Stimulated activated CD8-positive, alpha-beta memory T cell treated with anti-CD3 and anti-CD28 coated beads, Interleukin-15, amount 100 ng/mL, for 4 hours (primary cell): Measurements from ENCODE around the gene CES3.
"Not testable (repeated sequence)": the region's sequence is repeated elsewhere in the genome, so short reads cannot be mapped to it uniquely, and the experiment has no call there.

Experiments used
- DNase-seq, 2 donors: peaks; one replicate each; pipeline ENCODE4 v3.0.0-alpha.2; 2020; ENCODE audit warnings: low read depth in 2 of 2

Gene CES3

DNA sequence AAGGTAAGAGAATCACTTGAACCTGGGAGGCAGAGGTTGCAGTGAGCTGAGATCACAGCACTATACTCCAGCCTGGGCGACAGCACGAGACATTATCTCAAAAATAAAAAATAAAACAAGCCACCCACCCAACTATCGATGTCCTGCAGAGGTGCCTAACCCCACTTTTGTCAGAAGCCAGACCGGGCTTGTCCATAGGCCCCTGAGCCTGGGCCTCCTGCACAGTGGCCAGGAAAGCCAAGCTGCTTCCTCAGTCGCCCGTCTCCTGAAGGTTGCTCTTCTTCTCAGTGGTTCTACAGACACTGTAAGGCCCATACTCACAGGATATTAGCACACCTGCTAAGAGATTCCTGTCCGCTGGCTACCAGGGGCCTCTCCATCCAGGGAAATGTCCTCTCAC is 14.5 kb upstream of the CES3 start:
- DNase-seq: no peak

DNA sequence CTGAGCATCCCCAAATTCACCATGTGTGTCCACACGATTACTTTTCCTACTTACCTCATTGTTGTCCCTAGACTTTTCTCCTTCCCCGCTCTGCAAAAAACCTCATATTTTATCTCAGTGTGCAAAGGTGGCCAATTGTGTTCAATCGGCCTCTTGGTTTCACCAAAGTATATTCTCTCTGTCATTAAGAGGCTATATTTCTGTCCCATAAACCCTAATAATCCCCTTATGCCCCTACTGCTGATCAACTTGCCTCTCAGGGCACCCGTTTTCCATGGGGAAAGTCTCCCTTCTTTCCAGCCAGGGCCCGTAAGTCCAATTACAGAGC is 14.1 kb upstream of the CES3 start:
- no peak for DNase-seq

DNA sequence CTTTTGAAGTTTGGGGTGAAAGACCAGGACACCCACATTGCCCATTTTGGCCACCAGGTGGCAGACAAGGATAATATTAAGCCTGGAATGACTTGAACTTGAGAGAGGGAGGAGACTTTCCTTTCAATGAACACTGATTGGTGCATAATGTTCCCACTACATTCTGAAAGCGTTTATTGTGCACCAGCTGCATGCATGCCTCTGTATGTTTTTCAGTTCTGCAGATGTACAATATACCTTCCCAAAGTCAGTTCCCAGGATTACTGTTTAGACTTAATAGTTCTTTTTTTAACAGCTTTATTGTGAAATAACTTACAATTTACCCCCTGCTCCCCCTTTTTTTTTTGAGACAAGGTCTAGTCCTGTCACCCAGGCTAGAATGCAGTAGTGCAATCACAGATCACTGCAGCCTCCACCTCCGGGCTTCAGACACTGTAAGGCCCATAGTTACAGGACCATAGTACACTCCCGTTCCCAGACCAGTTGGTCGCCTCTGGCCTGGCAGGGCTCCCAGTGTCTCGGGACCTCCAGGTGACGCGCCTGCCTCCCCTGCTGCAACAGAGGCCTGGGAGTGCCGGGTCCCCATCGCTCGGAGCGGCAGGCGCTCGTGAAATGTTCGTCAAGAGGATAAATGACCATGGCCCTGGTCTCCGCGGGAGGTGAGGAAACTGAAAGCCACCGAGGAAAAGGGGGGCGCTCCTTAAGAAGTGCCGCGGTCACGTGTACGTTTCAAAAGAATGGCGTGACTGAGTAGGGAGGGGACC is 13.6 kb upstream of the CES3 start:
- peak; percentile 47 to 72 for DNase-seq

DNA sequence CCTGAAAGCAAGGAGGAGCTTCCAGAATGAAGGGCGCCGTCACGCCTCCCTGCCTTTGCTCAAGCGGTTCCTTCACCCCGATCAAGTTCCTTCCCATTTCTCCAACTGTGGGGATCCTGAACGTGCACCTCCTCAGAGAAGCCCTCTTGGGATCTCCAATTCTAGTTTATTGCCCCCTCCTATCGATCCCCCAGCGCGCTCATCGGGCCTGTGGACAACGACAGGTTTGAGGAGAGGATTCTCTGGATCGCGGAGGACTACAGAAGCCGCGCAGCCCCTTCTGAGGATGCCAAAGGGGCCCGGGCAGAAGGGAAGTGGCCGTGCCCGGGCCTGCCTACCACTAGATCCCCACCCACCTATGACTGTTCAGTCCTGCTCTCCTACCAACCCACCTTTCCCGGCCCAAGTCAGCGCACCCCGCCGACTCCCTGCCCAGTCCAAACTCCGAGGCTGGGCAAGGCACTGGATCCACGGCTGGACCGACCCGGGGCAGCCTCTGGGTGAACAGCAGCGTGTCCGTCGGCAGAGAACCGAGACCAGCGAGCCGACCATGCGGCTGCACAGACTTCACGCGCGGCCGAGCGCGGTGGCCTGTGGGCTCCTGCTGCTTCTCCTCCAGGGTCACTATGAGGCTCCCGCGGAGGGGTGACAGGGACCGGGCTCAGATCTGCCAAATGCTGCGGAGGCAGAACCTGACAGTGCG is 12.8 kb upstream of the CES3 start:
- DNase-seq: no peak

DNA sequence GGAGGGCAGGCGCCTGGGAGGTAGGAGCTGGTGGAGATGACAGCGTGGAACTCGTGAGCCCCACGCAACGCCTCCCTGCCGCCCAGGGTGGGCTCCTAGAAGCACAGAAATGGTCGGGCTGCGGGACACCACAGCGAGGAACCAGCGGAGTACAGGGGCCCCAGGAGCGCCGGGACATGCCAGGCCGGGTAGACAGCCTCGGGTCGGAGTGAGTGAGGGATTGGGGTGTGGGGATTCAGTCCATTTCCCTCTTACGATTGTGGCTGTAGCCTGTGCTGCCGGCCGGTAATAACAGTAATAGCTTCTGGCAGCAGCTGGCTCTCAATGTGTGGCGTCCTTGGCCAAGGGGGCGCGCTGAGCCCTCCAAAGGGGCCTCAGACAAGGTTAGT is 12.2 kb upstream of the CES3 start:
- no peak for DNase-seq

DNA sequence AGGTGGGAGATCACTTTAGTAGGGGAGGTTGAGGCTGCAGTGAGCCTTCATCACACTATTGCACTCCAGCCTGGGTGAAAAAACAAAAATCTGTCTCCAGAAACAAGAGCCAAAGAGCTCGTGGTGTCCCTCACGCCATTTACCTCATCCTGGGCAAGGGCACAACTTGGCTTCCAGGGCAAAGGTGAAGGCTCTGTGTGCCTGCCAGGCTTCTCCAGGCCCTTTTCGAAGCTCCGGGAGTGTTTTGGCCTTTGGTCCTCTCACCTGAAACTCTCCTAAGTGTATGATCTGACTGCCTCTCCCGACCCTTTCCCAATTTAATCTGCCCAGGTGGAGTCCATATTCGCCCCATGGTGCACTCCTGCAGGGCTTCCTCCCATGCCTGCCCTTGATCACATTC is 11.6 kb upstream of the CES3 start:
- DNase-seq: no peak

DNA sequence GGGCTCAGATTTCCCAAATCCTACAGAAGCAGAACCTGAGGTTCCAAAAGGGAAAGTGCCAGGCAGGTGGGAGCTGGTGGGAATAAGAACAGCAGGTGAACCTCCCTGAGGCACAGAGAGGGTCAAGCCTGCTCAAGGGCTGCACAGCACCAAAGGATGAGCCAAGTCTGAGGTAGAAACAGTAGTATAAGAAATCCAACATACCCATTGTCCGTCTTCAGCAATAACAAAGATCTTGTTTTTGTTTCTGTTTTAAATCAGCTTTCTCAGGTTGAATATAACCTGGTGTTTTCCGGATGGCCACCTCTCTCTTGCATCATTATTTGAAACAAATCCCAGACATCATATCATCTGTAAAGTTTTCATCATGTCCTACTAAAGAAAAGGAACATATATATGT is 10.6 kb upstream of the CES3 start:
- no peak for DNase-seq

DNA sequence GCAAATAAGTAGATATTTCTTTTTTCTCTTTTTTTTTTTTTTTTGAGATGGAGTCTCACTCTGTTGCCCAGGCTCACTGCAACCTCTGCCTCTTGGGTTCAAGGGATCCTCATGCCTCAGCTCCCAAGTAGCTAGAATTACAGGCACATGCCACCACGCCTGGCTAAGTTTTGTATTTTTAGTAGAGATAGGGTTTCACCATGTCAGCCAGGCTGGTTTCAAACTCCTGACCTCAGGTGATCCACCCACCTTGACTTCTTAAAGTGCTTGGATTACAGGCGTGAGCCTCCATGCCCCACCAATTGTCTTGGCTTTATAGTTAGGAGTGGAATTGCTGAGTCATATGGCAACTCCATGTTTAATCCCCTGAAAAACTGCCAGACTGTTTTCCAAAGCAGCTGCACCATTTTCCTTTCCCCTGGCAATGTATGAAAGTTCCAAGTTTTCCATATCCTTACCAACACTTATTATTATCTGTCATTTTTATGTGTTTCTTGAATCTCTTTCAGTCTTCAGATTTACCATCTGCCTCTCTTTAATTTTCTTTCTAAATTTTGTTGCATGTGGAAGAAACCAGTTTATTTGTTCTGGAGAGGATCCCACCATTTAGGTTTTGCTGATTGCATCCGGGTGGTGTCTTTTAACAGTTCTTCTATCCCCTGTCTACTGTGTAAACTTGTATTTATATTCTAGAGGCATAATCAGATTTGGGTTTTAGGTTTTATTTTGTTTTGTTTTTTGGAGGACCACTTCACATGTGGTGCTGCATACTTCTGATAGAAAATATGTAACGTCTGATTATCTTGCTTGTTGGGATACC is 9.9 kb upstream of the CES3 start:
- DNase-seq: no peak

DNA sequence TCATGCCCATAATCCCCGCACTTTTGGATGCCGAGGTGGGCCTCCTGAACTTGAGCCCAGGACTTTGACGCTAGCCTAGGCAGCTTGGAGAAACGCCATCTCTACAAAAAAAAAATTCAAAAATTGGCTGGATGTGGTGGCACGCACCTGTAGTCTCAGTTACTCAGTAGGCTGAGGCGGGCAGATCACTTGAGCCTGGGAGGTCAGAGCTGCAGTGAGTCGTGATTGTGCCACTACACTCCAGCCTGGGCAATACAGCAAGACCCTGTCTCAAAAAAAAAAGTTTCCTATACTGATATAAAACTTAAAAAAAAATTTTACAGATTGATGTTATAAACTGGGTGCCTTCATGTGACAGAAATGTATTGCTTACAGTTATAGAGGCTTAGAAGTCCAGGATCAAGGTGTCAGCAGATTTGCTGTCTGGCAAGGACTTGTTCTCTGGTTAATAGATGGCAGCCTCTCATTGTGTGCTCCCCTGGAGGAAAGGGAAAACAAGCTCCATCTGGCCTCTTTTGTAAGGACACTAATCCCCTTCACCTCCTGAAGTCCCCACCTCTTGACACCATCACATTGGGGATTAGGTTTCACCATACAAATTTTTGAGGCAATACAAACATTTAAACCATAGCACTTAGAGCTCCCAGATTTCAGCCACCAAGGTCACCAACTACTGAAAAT is 8.5 kb upstream of the CES3 start:
- no peak for DNase-seq

DNA sequence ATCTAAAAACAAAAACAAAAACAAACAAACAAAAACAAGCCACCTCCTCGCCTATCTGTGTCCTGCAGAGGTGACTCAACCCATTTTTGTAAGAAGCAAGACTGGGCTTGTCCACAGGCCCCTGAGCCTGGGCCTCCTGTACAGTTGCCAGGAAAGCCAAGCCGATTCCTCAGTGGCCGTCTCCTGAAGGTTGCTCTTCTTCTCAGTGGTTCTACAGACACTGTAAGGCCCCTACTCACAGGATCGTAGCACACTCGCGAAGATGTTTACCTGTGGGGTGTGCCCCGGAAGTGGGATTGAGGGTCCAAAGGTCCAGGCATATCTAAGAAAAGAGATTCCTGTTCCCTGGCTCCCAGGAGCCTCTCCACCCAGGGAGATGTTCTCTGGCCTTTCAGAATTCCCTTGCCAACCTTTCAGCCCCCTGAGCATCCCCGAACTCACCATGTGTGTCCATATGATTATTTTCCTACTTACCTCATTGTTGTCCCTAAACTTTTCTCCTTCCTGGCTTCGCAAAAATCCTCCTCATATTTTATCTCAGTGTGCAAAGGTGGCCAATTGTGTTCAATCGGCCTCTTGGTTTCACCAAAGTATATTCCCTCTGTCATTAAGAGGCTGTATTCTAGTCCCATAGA is 7.5 kb upstream of the CES3 start:
- no peak for DNase-seq

DNA sequence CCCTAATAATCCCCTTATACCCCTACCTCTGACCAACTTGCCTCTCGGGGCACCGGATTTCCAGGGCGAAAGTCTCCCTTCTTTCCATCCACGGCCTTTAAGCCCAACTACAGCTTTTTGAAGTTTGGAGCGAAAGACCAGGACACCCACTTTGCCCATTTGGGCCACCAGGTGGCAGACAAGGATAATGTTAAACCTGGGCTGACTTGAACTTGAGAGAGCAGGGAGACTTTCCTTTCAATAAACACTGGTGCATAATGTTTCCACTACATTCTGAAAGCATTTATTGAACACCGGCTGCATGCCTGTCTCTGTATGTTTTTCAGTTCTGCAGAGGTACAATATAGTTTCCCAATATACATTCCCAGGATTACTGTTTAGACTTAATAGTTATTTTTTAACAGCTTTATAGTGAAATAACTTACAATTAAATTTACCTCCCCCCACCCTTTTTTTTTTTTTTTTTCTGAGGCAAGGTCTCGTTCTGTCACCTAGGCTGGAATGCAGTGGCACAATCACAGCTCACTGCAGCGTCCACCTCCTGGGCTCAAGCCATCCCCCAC is 6.9 kb upstream of the CES3 start:
- peak; percentile 40 to 54 for DNase-seq

DNA sequence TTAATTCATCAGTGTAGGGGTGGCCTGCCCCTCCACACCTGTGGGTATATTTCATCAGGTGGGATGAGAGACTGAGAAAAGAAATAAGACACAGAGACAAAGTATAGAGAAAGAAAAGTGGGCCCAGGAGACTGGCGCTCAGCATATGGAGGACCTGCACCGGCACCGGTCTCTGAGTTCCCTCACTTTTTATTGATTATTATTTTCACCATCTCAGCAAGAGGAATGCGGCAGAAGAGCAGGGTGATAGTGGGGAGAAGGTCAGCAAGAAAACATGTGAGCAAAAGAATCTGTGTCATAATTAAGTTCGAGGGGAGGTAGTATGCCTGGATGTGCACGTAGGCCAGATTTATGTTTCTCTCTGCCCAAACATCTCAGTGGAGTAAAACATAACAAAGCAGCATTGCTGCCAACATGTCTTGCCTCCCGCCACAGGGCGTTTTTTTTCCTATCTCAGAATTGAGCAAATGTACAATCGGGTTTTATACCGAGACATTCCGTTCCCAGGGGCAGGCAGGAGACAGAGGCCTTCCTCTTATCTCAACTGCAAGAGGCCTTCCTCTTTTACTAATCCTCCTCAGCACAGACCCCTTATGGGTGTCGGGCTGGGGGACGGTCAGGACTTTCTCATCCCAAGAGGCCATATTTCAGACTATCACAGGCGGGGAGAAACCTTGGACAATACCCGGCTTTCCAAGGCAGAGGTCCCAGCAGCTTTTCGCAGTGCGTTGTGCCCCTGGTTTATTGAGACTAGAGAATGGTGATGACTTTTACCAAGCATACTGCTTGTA is 5.5 kb upstream of the CES3 start:
- not testable (repeated sequence) for DNase-seq

DNA sequence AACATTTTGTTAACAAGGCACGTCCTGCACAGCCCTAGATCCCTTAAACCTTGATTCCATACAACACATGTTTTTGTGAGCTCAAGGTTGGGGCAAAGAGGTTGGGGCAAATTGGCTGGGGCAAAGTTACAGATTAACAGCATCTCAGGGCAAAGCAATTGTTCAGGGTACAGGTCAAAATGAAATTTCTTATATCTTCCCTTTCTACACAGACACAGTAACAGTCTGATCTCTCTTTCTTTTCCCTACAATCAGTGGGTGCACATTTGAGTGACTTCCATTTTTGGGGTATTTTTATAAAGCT is 5.0 kb upstream of the CES3 start:
- not testable (repeated sequence) for DNase-seq

DNA sequence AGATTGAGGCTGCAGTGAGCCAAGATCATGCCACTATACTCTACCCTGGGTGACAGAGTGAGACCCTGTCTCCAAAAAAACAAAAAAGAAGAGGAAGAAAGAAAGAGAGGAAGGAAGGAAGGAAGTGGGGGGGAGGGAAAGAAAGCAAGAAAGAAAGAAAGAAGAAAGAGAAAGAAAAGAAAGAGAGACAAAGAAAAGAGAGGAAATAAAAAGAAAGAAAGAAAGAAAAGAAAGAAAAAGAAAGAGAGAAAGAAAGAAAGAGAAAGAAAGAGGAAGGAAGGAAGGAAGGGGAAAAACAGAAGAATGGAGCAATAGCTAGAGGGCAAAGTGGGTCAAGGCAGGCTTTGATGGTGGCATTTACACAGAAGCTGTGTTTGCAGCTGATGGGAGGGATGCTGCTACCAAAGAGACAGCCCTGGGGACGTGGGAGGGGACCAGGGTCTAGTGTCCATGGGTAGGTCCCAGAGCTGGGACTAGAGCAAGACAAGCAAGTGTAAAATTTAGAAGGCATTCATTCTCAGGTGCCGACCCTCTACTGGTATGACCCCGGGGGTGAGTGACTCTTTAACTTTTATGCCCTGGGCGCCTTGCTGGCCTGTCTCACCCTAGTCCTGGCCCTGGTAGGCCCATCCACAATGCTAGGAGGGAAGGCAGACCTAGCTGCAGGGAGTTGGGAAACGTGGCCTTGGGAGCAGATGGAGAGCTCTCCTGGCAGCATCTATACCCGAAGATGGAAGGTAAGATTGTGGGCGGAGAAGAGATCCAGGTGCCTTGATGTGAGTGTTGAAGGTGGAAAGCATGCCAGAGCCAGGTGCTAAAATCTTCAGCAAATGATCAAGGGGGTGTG is 2.0 kb upstream of the CES3 start:
- DNase-seq: no peak

DNA sequence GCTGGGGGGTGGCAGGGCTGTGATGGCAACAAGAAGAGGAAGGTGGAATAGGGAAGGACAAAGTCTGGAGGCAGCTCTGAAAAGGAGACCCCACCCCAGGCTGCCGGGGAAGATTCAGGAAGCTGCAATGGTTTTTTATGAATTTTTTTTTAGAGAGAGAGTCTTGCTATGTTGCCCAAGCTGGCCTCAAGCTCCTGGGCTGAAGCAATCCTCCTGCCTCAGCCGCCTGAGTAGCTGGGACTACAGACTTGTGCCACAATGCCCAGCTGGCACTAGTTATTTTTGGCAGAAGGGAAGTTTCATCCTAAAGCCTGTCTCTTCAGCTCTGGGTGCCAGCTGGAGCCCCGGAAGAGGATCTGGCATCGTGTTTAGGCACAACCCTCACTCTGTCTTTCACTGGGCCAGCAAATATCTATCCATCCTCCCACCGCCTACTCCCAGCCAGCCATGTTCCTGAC is 1.3 kb upstream of the CES3 start:
- DNase-seq: no peak

DNA sequence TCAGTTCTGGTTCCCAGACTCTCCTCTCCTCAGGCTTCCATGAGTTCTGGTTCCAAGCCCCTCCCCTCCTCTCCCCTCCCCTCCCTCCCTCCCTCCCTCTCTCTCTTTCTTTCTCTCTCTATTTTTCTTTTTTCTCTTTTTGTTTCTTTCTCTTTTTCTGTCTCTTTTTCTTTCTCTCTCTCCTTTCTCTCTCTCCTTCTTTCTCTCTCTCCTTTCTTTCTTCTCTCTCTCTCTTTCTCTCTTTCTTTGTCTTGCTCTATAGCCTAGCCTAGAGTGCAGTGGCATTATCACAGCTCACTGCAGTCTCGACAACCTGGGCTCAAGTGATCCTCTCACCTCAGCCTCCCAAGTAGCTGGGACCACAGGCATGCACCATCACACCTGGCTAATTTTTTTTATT is 796 bp upstream of the CES3 start:
- no peak for DNase-seq

DNA sequence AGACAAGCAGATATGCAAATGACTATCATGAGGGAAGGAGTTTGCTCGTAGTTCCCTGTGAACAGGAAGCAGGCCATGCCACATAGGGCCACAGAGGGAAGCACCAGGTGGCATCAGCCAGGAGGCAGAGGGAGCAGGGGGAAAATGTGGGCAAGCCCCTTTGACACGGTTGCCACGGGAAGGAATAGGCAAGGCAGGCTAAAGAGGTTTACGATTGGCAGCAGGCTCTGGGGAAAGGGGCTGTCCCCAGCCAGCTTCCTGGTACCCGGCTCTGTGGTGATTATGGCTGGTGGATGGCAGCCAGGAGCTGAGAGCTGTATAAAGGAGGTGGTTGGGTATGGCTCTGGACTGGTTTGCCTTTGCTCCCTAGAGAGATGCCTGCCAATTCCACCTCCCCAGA is 848 bp downstream of the CES3 start:
- no peak for DNase-seq

DNA sequence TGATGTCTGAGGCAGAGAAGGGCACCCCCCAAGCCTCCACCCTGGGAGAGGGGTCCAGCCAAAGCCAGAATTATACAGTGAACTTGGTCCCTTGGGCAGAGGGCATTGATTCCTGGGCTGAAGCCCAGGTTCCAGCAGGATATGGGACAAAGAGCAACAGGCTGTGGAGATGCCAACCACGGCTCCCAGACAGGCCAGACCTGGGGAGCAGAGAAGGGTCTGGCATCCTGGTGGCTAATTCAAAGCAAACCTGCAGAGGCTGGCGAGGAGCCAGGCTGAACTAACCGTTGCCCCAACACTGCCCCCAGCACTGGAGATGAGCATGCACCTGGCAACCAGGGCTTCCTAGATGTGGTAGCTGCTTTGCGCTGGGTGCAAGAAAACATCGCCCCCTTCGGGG is 3.0 kb downstream of the CES3 start:
- no peak for DNase-seq

DNA sequence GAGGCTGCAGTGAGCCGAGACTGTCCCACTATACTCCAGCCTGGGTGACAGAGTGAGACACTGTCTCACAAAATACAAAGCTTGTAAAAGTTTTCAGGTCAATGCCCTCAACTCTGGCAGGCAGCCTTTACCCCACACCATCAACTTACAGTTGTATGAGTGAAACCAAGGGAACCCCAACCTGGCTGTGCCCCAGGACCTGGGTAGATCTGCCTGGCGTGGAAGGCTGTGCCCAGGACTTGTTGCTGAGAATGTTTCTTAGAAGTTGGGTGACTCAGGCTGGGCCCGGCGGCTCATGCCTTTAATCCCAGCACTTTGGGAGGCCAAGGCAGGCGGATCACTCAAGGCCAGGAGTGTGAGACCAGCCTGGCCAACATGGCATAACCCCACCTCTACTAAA is 7.8 kb downstream of the CES3 start:
- no peak for DNase-seq
